Measurements from ENCODE around the gene LRRC42.

Gene LRRC42

GRCh38 chr1:54009406-54009805 is 63.3 kb downstream of the LRRC42 start:
- TF ChIP-seq CTCF (conservative IDR thresholded peaks at IDR 0.05) = no peak

GRCh38 chr1:54010415-54011117 is 64.4 kb downstream of the LRRC42 start:
- no peak for TF ChIP-seq CTCF (conservative IDR thresholded peaks at IDR 0.05)
- no peak overlapping the region for H3K27ac ChIP-seq

More at GRCh38 chr1:54009406-54009805, 63.3 kb downstream of the LRRC42 start:
- no peak overlapping the region for H3K27ac ChIP-seq

- H3K27ac ChIP-seq = no peak overlapping the region
- no peak for TF ChIP-seq CTCF (conservative IDR thresholded peaks at IDR 0.05)
These were observed 65.3 kb downstream of the LRRC42 start for GRCh38 chr1:54011316-54012007.

- no peak for TF ChIP-seq CTCF (conservative IDR thresholded peaks at IDR 0.05)
- H3K27ac ChIP-seq = no peak overlapping the region
These were observed 65.8 kb downstream of the LRRC42 start for GRCh38 chr1:54012008-54012325.

GRCh38 chr1:54012863-54013262 is 66.7 kb downstream of the LRRC42 start:
- no peak overlapping the region for H3K27ac ChIP-seq
- no peak for TF ChIP-seq CTCF (conservative IDR thresholded peaks at IDR 0.05)

GRCh38 chr1:54013393-54014008 is 67.4 kb downstream of the LRRC42 start:
- H3K27ac ChIP-seq = peak overlapping the region; percentile 91; the same call in 1 of the 2 replicates
- no peak for TF ChIP-seq CTCF (conservative IDR thresholded peaks at IDR 0.05)

- no peak for TF ChIP-seq CTCF (conservative IDR thresholded peaks at IDR 0.05)
- H3K27ac ChIP-seq = peak overlapping the region; percentile 91; the same call in 1 of the 2 replicates
These were observed 68.0 kb downstream of the LRRC42 start for GRCh38 chr1:54014009-54014629.

All from VCaP (cell line).